Small intestine (tissue), 7 donors: ENCODE data around the gene UBALD2. TPM values are rescaled to one million over a fixed set of nuclear protein-coding genes. Genes with fewer than 3 reads are reported as not detected.

Source experiments
- DNase-seq, 2 donors: peaks; one replicate each; pipeline versions ENCODE4 v3.0.0 to v3.0.0-alpha.2; 2013
- FAIRE-seq: peaks from 2 replicates; lab custom pipeline; 2012; peaks lifted over from hg19 to GRCh38; lab: Jason Lieb, UNC
- H3K27ac ChIP-seq, 3 donors: one replicate each; pipeline ENCODE4 v1.5.1; 2013; ENCODE audit warnings: low read length in 2 of 3, mild to moderate bottlenecking in 2 of 3, control low read depth in 1 of 3, inconsistent platforms in 1 of 3, low read depth in 1 of 3, moderate library complexity in 1 of 3
- H3K27me3 ChIP-seq, 3 donors: one replicate each; pipeline ENCODE4 v1.6.1; 2013; ENCODE audit warnings: low read length in 3 of 3, inconsistent platforms in 1 of 3; ENCODE audit not compliant: control insufficient read depth in 3 of 3, insufficient read depth in 3 of 3
- H3K36me3 ChIP-seq, 3 donors: one replicate each; pipeline ENCODE4 v1.6.1; 2013; ENCODE audit warnings: low read length in 3 of 3, inconsistent platforms in 1 of 3, low read depth in 1 of 3, mild to moderate bottlenecking in 1 of 3, moderate library complexity in 1 of 3; ENCODE audit not compliant: control insufficient read depth in 3 of 3, insufficient read depth in 2 of 3
- H3K4me1 ChIP-seq, 3 donors: one replicate each; pipeline ENCODE4 v1.6.1; 2013; ENCODE audit warnings: low read length in 2 of 3, inconsistent platforms in 1 of 3, low read depth in 1 of 3, mild to moderate bottlenecking in 1 of 3, moderate library complexity in 1 of 3; ENCODE audit not compliant: control insufficient read depth in 3 of 3, insufficient read depth in 2 of 3
- H3K4me3 ChIP-seq, 3 donors: one replicate each; pipeline ENCODE4 v1.5.1; 2013; ENCODE audit warnings: low read length in 3 of 3, control low read depth in 1 of 3, inconsistent platforms in 1 of 3, low read depth in 1 of 3, mild to moderate bottlenecking in 1 of 3, moderate library complexity in 1 of 3
- H3K9me3 ChIP-seq, 2 donors: one replicate each; pipeline ENCODE4 v1.6.1; 2013; ENCODE audit warnings: low read depth in 1 of 2, low read length in 1 of 2; ENCODE audit not compliant: control insufficient read depth in 2 of 2, insufficient read depth in 1 of 2
- WGBS, 3 donors: extraction: QIAGEN DNeasy Blood & Tissue Kit; methylation state at CpG; one replicate each; pipeline ENCODE4 v1.1.7; 2013; 5-methylcytosine and 5-hydroxymethylcytosine counted together
- polyA plus RNA-seq, 4 donors: library from polyadenylated mRNA; stranded (reverse) in 3 of 4; unstranded in 1 of 4; fragments of 200-250 nt in 3 of 4; fragments of 120-200 nt in 1 of 4; gene quantifications; one replicate each; pipeline versions ENCODE4 v1.2.1 to v1.2.3, GENCODE V29; 2013
- donor health status: healthy with polysubstance abuse.
- donor health status: control.
- donor health status: control.
- donor health status: Bipolar disorder and iron deficiency.
- donor health status: healthy.

The UBALD2 gene
- polyA plus RNA-seq, 4 donors = 53.1 to 118 (median 84.0) TPM

DNA sequence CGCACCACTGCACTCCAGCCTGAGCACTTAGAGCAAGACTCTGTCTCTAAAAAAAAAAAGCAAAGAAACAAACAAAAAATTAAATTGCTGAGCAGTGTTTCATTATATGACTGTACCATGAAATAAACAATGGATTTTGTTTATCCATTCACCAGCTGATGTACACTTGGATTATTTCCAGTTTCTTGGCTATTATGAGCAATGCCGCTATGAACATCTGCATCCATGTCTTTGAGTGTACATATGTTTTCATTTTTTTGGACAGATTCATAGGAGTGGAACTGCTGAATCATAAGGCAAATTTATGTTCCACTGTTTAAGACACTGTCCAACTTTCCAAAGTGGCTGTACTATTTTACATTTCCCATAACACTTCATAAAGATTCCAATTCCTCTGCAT is 32.8 kb upstream of the UBALD2 start:
- no peak overlapping the region for H3K4me3 ChIP-seq
- no peaks in the 10 kb centered on the region for H3K27me3 ChIP-seq
- H3K9me3 ChIP-seq = no peaks in the 10 kb centered on the region
- DNase-seq (no peak), FAIRE-seq (no peak)
- no peaks in the 10 kb centered on the region for H3K4me1 ChIP-seq
- no peak overlapping the region for H3K27ac ChIP-seq
- WGBS, 3 donors = 76 to 96% (median 87%) methylated on average over 2 of the region's 2 CpGs
- H3K36me3 ChIP-seq = no peaks in the 10 kb centered on the region

DNA sequence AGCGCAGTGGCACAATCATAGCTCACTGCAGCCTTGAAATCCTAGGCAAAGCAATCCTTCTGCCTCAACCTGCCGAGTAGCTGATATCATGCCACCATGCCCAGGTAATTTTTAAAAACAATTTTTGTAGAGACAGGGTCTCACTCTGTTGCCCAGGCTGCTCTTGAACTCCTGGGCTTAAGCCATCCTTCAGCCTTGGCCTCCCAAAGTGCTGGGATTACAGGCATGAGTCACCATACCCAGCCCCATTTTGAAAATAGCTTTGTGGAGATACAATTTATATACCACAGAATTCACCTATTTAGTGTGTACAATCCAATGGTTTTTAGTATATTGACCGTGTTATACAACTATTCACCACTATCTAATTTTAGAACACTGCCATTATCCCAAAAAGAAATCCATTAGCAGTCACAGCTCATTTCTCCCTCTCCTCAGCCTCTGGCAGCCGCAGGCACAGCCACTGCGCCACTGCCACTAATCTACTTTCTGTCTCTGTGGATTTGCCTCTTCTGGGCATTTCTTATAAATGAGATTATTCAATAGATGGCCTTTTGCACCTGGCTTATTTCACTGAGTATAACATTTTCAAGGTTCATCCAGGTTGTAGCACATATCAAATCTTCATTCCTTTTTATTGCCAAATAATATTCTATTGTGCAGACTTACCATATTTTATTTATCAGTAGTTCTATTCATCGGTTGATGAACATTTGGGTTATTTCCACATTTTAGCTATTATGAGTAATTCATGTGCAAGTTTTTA is 31.4 kb upstream of the UBALD2 start:
- peaks cover 0 to 7% (median 0%) of the 10 kb centered on the region in 3 donors for H3K4me1 ChIP-seq
- H3K27me3 ChIP-seq = no peaks in the 10 kb centered on the region
- DNase-seq (no peak), FAIRE-seq (no peak)
- 91 to 94% (median 92%) methylated on average over 6 of the region's 6 CpGs for WGBS, 3 donors
- no peak overlapping the region for H3K27ac ChIP-seq
- H3K4me3 ChIP-seq = no peak overlapping the region
- no peaks in the 10 kb centered on the region for H3K9me3 ChIP-seq
- no peaks in the 10 kb centered on the region for H3K36me3 ChIP-seq

DNA sequence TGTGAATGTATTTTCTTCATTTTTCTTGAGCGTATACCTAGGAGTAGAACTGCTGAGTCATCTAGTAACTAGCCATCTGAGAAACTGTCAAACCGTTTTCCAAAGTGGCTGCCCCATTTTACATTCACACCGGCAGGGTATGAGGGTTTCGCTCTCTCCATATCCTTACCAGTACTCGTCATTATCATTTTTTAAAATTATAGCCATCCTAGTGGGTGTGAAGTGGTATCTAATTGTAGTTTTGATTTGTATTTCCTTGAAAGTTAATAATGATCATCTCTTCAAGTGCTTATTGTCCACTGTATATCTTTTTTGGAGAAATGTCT is 30.8 kb upstream of the UBALD2 start:
- Histone ChIP-seq H3K27ac (no peak overlapping the region), H3K36me3 (no peaks in the 10 kb centered on the region), H3K4me3 (no peak overlapping the region), H3K4me1 (peaks cover 0 to 10% (median 0%) of the 10 kb centered on the region in 3 donors), H3K27me3 (no peaks in the 10 kb centered on the region), H3K9me3 (no peaks in the 10 kb centered on the region)
- DNase-seq = no peak
- WGBS, 3 donors = 71 to 86% (median 85%) methylated on average over 5 of the region's 5 CpGs
- no peak for FAIRE-seq

DNA sequence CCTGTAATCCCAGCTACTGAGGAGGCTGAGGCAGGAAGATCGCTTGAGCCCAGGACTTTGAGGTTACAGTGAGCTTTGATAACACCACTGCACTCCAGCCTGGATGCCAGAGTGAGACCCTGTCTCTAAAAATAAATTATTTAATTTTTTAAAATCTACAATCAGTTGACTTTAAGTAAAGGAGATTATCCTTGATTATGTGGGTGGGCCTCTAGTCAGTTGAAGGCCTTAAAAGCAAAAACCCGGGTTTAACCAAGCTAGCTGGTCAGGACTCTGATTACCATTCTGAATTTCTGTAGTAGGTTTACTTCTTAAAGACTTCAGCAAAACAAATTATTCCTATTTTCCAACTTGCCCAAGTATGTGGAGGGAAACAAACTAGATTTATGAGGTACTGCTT is 29.3 kb upstream of the UBALD2 start:
- Histone ChIP-seq H3K4me1 (peaks cover 0 to 12% (median 0%) of the 10 kb centered on the region in 3 donors), H3K9me3 (no peaks in the 10 kb centered on the region), H3K4me3 (no peak overlapping the region), H3K36me3 (no peaks in the 10 kb centered on the region), H3K27me3 (no peaks in the 10 kb centered on the region), H3K27ac (no peak overlapping the region)
- no peak for DNase-seq
- WGBS, 3 donors = 85 to 93% (median 91%) methylated on average over 2 of the region's 2 CpGs
- FAIRE-seq = no peak

DNA sequence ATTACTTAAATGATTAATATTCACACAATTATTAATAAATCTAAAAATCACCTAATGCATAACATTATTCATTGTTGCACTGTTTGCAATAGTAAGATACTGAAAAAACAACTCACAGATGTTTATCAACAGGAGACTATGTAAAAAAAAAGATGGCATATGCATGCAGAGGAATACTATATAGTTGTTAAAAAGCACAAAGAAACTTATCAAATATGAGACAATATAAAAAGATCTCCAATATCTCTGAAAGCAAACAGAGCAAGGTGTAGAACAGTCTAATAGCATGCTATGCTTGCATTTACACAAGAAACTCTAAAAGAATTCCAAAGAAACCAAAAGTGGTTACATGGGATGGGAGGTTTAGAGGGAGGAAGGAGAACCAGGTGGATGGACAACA is 28.5 kb upstream of the UBALD2 start:
- H3K27me3 ChIP-seq = no peaks in the 10 kb centered on the region
- H3K36me3 ChIP-seq = no peaks in the 10 kb centered on the region
- H3K27ac ChIP-seq = no peak overlapping the region
- FAIRE-seq = no peak
- DNase-seq = no peak
- H3K9me3 ChIP-seq = no peaks in the 10 kb centered on the region
- H3K4me3 ChIP-seq = no peak overlapping the region
- peaks cover 0 to 18% (median 0%) of the 10 kb centered on the region in 3 donors for H3K4me1 ChIP-seq

DNA sequence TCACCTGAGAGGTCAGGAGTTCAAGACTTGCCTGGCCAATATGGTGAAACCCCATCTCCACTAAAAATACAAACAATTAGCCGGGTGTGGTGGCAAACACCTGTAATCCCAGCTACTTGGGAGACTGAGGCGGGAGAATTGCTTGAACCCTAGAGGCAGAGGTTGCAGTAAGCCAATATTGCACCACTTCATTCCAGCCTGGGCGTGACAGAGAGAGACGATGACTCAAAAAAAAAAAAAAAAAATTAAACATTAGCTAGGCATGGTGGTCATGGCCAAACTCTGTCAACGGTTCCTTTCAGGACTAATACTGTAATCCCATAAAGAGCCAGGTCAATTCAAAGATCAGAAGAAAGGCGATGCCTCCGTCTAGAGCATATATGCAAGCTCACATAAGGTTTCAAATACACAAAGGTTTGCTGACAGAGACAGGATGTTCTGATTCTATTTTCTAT is 27.3 kb upstream of the UBALD2 start:
- H3K4me1 ChIP-seq = peaks cover 0 to 22% (median 2%) of the 10 kb centered on the region in 3 donors
- peaks cover 0 to 2% (median 0%) of the 10 kb centered on the region in 3 donors for H3K27me3 ChIP-seq
- peak overlapping the region in 1 of 3 donors; percentile 70 for H3K27ac ChIP-seq
- H3K36me3 ChIP-seq = no peaks in the 10 kb centered on the region
- H3K4me3 ChIP-seq = no peak overlapping the region
- FAIRE-seq = no peak
- DNase-seq = peak; percentile 68 to 87
- no peaks in the 10 kb centered on the region for H3K9me3 ChIP-seq
- 22 to 65% (median 40%) methylated on average over 7 of the region's 7 CpGs for WGBS, 3 donors

DNA sequence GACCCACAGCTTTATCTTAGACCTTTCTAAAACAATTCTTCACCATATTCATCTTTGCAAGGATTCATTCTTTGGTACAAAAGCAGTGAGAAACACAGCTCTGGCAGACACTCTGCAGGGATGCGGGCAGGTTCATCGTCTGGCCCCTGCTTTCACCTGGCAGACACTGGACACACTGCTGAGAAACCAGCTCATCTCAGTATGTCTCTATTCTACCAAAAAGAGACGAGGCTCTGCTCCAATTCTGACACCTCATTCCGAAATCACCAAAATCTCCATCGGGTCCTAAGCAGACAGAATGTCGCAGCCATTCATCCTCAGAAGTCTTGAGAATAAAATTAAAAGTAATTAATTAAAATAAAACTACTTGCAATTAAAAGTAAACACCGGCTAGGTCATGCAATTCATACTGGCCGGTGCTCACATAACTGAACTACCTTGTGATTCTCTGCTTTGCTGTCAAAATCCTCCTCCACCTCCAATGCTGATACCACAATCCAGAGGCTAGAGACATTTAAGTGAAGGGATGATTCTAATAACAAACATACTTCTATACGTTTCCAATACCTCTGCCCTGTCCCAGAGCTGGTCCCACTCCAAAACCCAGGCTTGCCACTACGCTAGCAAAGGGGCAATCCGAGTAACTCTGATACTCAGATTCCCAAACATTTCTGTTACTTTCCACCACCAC is 26.2 kb upstream of the UBALD2 start:
- Histone ChIP-seq H3K4me3 (peak overlapping the region in 1 of 3 donors; percentile 69), H3K4me1 (peaks cover 0 to 22% (median 2%) of the 10 kb centered on the region in 3 donors), H3K36me3 (no peaks in the 10 kb centered on the region), H3K27me3 (peaks cover 0 to 2% (median 0%) of the 10 kb centered on the region in 3 donors), H3K27ac (peak overlapping the region in 2 of 3 donors; percentile 32 to 97), H3K9me3 (no peaks in the 10 kb centered on the region)
- FAIRE-seq (no peak), DNase-seq (no peak)
- 36 to 56% (median 43%) methylated on average over 11 of the region's 11 CpGs for WGBS, 3 donors

DNA sequence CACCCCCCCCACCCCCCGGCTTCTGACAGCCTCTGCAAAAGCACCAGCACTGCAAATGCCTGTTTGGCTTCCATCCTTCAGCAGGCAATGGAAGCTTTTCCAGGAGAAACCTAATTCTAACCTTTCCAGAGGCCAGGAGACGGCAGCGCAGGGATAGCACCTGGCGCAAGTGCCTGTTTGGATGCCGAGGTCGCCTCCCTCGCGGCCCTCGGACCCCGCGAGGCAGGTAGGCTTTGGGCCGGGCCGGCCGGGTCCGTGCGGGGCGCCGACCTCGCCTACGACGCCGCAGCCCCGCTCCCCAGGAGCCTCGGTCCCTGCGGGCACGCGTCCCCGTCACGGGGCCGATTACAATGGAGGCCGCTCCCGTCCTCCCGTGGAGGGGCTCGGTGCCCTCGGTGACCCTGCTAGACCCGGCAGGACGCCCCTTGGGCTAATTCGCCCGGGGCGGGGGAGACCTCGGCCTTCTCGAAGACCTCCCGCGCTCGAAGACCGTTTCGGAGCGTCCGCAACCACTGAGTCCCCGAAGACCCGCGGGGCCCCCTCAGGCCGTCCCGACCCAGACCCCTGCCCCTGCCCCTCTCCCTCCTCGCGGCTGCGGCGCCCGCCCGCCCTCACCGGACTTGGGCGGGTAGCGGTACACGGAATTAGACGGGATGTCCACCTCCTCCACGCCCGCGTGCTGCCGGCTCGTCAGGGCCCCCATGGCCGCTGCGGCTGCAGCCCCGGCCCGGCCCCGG is 25.4 kb upstream of the UBALD2 start:
- Histone ChIP-seq H3K36me3 (no peaks in the 10 kb centered on the region), H3K4me3 (peak overlapping the region; percentile 44 to 69 (median 47)), H3K9me3 (no peaks in the 10 kb centered on the region), H3K27me3 (peaks cover 0 to 2% (median 0%) of the 10 kb centered on the region in 3 donors), H3K4me1 (peaks cover under 1 to 22% (median 2%) of the 10 kb centered on the region in 3 donors), H3K27ac (peak overlapping the region in 2 of 3 donors; percentile 72 to 97)
- 3 to 5% (median 4%) methylated on average over 58 to 75 of the region's 75 CpGs for WGBS, 3 donors
- FAIRE-seq (no peak), DNase-seq (no peak)
